ENCODE results near the gene KRTAP10-7. TPM values are rescaled to one million over a fixed set of nuclear protein-coding genes. Genes with fewer than 3 reads are reported as not detected.

Gene KRTAP10-7
- polyA plus RNA-seq, 4 donors, result not detected

DNA sequence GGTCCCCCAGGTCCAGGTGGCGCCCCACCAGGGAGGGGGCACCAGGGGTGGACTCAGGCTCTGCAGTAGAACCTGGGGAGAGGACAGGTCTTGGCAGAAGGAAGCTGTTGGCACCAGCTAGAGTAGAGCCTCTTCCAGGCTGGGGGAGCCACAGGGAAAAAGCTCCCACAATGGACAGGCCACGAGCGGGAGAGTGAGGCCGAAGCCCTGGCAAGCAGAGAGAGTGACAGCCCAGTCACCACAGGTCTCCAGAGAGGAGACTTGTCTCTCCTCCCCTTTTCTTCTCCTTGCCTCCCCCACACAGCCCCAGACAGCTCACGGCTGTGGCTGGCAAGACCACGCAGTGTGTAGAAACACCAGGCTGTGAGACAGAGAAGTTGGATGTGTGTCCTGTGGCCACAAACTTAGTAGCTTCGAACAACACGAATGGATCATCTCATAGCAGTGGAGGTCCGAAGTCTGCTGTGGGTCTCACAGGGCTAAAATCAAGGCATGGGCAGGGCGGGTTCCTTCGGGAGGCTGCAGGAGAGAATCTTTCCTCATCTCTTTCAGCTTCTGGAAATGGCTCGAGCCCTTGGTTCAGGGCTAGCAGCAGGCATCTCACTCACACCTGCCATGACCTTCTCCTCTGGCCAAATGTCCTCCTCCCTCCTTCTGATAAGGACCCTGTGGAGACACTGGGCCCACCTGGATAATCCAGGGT is 50.7 kb downstream of the KRTAP10-7 start:
- no peak for DNase-seq (ENCODE audit: low read depth in 4 of 4, low spot score in 2 of 4)

Other genes starting within 250 kb of the KRTAP10-7 start
- 1 to 10 TPM in 3 of 4 donors, under 1 TPM in 1; 0.92 to 1.2 (median 1.1) TPM for gene TRPM2, start 247.0 kb upstream of the KRTAP10-7 start, polyA plus RNA-seq (ENCODE audit: insufficient read length in 4 of 4)
- gene LRRC3, start 145.1 kb upstream of the KRTAP10-7 start, polyA plus RNA-seq (ENCODE audit: insufficient read length in 4 of 4), result 1 to 10 TPM; 4.4 to 6.0 (median 5.0) TPM
- gene KRTAP10-1, start 60.4 kb upstream of the KRTAP10-7 start, polyA plus RNA-seq (ENCODE audit: insufficient read length in 4 of 4), result not detected
- gene KRTAP10-2, start 49.1 kb upstream of the KRTAP10-7 start, polyA plus RNA-seq (ENCODE audit: insufficient read length in 4 of 4), result not detected
- not detected for gene KRTAP10-3, start 41.8 kb upstream of the KRTAP10-7 start, polyA plus RNA-seq (ENCODE audit: insufficient read length in 4 of 4)
- not detected for gene KRTAP10-4, start 26.9 kb upstream of the KRTAP10-7 start, polyA plus RNA-seq (ENCODE audit: insufficient read length in 4 of 4)
- gene KRTAP10-5, start 20.0 kb upstream of the KRTAP10-7 start, polyA plus RNA-seq (ENCODE audit: insufficient read length in 4 of 4), result not detected
- not detected for gene KRTAP10-6, start 8.1 kb upstream of the KRTAP10-7 start, polyA plus RNA-seq (ENCODE audit: insufficient read length in 4 of 4)
- not detected for gene KRTAP10-8, start 11.5 kb downstream of the KRTAP10-7 start, polyA plus RNA-seq (ENCODE audit: insufficient read length in 4 of 4)
- gene KRTAP10-9, start 26.5 kb downstream of the KRTAP10-7 start, polyA plus RNA-seq (ENCODE audit: insufficient read length in 4 of 4), result not detected
- not detected for gene KRTAP10-10, start 36.8 kb downstream of the KRTAP10-7 start, polyA plus RNA-seq (ENCODE audit: insufficient read length in 4 of 4)
- not detected for gene KRTAP10-11, start 45.8 kb downstream of the KRTAP10-7 start, polyA plus RNA-seq (ENCODE audit: insufficient read length in 4 of 4)
- not detected for gene KRTAP12-4, start 54.1 kb downstream of the KRTAP10-7 start, polyA plus RNA-seq (ENCODE audit: insufficient read length in 4 of 4)
- not detected for gene KRTAP12-3, start 57.3 kb downstream of the KRTAP10-7 start, polyA plus RNA-seq (ENCODE audit: insufficient read length in 4 of 4)
- not detected for gene KRTAP12-2, start 66.3 kb downstream of the KRTAP10-7 start, polyA plus RNA-seq (ENCODE audit: insufficient read length in 4 of 4)
- not detected for gene KRTAP12-1, start 81.6 kb downstream of the KRTAP10-7 start, polyA plus RNA-seq (ENCODE audit: insufficient read length in 4 of 4)
- gene KRTAP10-12, start 96.6 kb downstream of the KRTAP10-7 start, polyA plus RNA-seq (ENCODE audit: insufficient read length in 4 of 4), result not detected
- 1 to 10 TPM in 2 of 4 donors, under 1 TPM in 2; 0.55 to 1.1 (median 0.80) TPM for gene TSPEAR, start 111.0 kb downstream of the KRTAP10-7 start, polyA plus RNA-seq (ENCODE audit: insufficient read length in 4 of 4)
- 100 to 1,000 TPM in 2 of 4 donors, 10 to 100 TPM in 2; 66.0 to 141 (median 107) TPM for gene UBE2G2, start 201.2 kb downstream of the KRTAP10-7 start, polyA plus RNA-seq (ENCODE audit: insufficient read length in 4 of 4)
- 100 to 1,000 TPM in 3 of 4 donors, 10 to 100 TPM in 1; 99.6 to 121 (median 113) TPM for gene SUMO3, start 217.5 kb downstream of the KRTAP10-7 start, polyA plus RNA-seq (ENCODE audit: insufficient read length in 4 of 4)

All from left renal cortex interstitium (tissue), 4 donors.